ENCODE measurements around the gene DLGAP1.

DLGAP1 gene

DNA sequence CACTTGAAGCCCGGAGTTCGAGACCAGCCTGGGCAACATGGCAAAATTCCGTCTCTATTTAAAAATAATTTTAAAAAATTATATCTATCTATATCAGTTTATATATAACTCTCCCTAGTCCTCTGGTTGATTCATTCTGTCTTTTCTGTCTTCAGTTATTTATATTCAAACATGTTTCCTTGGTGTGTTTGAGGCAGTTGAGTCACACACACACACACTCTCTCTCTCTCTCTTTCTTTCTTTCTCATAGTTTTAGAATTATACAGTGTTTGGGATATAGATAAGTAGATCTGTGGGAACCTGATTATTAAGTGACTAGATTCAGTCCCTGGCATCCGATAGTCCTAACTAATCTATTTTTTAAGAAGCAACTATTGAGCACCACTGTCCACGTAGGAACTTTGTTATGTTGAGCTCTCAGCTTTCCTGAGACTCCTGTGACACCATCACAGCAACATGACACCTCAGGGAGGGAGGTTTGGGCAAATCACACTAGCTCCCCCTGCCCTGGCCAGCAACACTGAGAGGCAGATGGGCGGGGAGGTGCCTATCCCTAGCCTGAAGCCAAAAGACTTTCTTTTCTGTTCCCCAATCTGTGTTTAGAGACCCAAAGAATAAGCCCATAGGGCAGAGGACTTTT lies 482.7 kb downstream of the DLGAP1 start:
- no peak overlapping the region for H3K27ac ChIP-seq (ENCODE audit: low read length)
- H3K4me3 ChIP-seq (ENCODE audit: low read length): no peak overlapping the region
- no peaks in the 10 kb centered on the region for H3K9me3 ChIP-seq (ENCODE audit: insufficient read depth, low read length)
- TF ChIP-seq, protein P1, sequence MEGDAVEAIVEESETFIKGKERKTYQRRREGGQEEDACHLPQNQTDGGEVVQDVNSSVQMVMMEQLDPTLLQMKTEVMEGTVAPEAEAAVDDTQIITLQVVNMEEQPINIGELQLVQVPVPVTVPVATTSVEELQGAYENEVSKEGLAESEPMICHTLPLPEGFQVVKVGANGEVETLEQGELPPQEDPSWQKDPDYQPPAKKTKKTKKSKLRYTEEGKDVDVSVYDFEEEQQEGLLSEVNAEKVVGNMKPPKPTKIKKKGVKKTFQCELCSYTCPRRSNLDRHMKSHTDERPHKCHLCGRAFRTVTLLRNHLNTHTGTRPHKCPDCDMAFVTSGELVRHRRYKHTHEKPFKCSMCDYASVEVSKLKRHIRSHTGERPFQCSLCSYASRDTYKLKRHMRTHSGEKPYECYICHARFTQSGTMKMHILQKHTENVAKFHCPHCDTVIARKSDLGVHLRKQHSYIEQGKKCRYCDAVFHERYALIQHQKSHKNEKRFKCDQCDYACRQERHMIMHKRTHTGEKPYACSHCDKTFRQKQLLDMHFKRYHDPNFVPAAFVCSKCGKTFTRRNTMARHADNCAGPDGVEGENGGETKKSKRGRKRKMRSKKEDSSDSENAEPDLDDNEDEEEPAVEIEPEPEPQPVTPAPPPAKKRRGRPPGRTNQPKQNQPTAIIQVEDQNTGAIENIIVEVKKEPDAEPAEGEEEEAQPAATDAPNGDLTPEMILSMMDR (IDR thresholded peaks at IDR 0.05; ENCODE audit: low read depth, low read length): no peak
- TF ChIP-seq EZH2phosphoT487 (IDR thresholded peaks at IDR 0.05; ENCODE audit: low read depth): no peak
- peaks cover 12% of the 10 kb centered on the region; the same call in 1 of the 2 replicates for H3K27me3 ChIP-seq (ENCODE audit: low read depth, low read length)
- no peaks in the 10 kb centered on the region for H3K4me1 ChIP-seq (ENCODE audit: low read length)
- H3K4me2 ChIP-seq (ENCODE audit: low read length): no peak overlapping the region
- H3K36me3 ChIP-seq (replicated peaks; ENCODE audit: low read depth, low read length): no peaks in the 10 kb centered on the region
- H2AFZ ChIP-seq (ENCODE audit: low read depth, low read length): no peak overlapping the region
- H3K79me2 ChIP-seq (ENCODE audit: low read length): no peaks in the 10 kb centered on the region
- H4K20me1 ChIP-seq (ENCODE audit: insufficient read depth, low read length): no peaks in the 10 kb centered on the region
- no peak overlapping the region for H3K9ac ChIP-seq (ENCODE audit: low read length)

- Histone ChIP-seq H3K36me3 (replicated peaks; ENCODE audit: low read depth, low read length) (no peaks in the 10 kb centered on the region), H3K79me2 (ENCODE audit: low read length) (no peaks in the 10 kb centered on the region), H3K4me2 (ENCODE audit: low read length) (no peak overlapping the region), H3K4me1 (ENCODE audit: low read length) (no peaks in the 10 kb centered on the region), H3K9ac (ENCODE audit: low read length) (no peak overlapping the region), H3K27ac (ENCODE audit: low read length) (no peak overlapping the region), H4K20me1 (ENCODE audit: insufficient read depth, low read length) (no peaks in the 10 kb centered on the region), H2AFZ (ENCODE audit: low read depth, low read length) (no peak overlapping the region), H3K27me3 (ENCODE audit: low read depth, low read length) (peaks cover 20% of the 10 kb centered on the region), H3K4me3 (ENCODE audit: low read length) (no peak overlapping the region), H3K9me3 (ENCODE audit: insufficient read depth, low read length) (no peaks in the 10 kb centered on the region)
- TF ChIP-seq EZH2phosphoT487 (IDR thresholded peaks at IDR 0.05; ENCODE audit: low read depth): no peak
Measured at GRCh38 chr18:3970929-3971328, 484.2 kb downstream of the DLGAP1 start.

DNA sequence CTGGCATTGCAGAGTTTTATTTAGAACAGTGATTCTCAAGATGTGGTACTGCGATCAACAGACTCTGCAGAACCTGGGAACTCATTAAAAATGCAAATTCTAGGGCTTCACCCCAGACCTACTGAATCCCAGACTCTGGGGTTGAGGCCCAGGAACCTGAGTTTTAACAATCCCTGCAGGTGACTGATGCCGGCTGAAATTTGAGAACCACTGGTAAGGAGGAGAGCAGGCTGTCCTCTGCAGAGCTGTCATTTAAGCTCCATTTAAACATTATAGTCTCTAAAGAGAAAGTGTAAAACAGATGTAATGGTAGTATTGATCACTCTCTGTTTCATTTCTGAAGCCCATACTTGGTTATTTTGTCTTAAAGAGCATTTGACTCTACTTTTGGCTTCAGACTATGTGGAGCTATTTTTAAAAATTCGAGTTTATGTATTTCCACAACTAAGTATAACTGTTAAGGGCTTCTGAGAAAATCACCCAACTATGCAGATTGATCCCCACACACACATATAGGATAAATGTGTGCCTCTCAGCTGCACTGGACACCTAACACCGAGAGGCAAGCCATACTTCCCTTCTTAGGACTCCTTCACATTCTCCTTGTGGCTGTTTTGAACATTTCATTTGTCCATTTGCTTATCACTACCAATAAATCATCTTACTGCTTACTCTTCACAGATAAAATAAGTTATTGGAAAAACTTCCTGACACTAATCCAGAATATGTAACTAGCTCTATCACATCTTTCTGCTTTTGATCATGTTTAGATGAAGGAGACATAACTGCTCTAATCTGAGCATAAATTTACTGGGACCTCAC lies 487.5 kb downstream of the DLGAP1 start:
- no peaks in the 10 kb centered on the region for H3K4me1 ChIP-seq (ENCODE audit: low read length)
- H3K79me2 ChIP-seq (ENCODE audit: low read length): no peaks in the 10 kb centered on the region
- no peak overlapping the region for H2AFZ ChIP-seq (ENCODE audit: low read depth, low read length)
- no peaks in the 10 kb centered on the region for H4K20me1 ChIP-seq (ENCODE audit: insufficient read depth, low read length)
- no peaks in the 10 kb centered on the region for H3K36me3 ChIP-seq (replicated peaks; ENCODE audit: low read depth, low read length)
- H3K27me3 ChIP-seq (ENCODE audit: low read depth, low read length): peaks cover 20% of the 10 kb centered on the region
- no peak overlapping the region for H3K9ac ChIP-seq (ENCODE audit: low read length)
- TF ChIP-seq, protein P1 (IDR thresholded peaks at IDR 0.05; ENCODE audit: low read depth, low read length): no peak
- TF ChIP-seq EZH2phosphoT487 (IDR thresholded peaks at IDR 0.05; ENCODE audit: low read depth): no peak
- H3K4me3 ChIP-seq (ENCODE audit: low read length): no peak overlapping the region
- H3K27ac ChIP-seq (ENCODE audit: low read length): no peak overlapping the region
- H3K4me2 ChIP-seq (ENCODE audit: low read length): no peak overlapping the region
- H3K9me3 ChIP-seq (ENCODE audit: insufficient read depth, low read length): no peaks in the 10 kb centered on the region

DNA sequence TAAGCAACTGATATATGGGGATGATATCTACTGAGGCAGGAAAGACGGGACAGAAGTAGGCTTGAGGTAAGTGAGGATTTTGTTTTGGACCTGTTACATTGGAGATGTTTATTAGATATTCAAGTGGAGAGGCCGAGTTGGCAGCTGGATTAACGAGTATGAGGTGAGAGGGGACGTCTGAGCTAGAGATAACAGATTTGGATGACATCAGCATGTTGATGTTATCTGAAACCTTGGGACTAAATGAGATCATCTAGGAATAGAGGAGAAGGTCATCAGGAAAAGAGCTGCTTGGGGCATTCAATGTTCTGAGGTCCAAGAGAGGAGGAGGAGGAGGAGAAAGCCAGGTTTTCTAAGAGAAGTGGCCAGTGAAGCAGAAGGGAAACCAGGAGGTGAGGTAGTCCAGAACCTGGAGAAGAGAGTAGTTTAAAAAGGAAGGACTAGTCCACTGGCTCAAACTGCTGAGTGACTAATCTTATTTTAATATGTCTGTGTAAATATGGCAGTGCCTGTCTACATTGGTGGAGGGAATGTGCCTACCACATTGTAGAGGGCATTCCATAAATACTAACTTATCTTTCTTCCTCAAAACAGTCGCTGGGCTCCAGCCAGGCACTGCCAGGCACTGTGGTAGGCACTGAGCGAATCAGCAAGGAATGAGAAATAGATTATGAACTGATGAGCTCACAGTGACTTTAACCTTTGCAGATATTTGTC lies 488.3 kb downstream of the DLGAP1 start:
- H3K9ac ChIP-seq (ENCODE audit: low read length): no peak overlapping the region
- no peaks in the 10 kb centered on the region for H3K79me2 ChIP-seq (ENCODE audit: low read length)
- no peaks in the 10 kb centered on the region for H3K4me1 ChIP-seq (ENCODE audit: low read length)
- no peak overlapping the region for H3K4me2 ChIP-seq (ENCODE audit: low read length)
- no peaks in the 10 kb centered on the region for H3K9me3 ChIP-seq (ENCODE audit: insufficient read depth, low read length)
- H3K4me3 ChIP-seq (ENCODE audit: low read length): no peak overlapping the region
- H2AFZ ChIP-seq (ENCODE audit: low read depth, low read length): no peak overlapping the region
- H4K20me1 ChIP-seq (ENCODE audit: insufficient read depth, low read length): no peaks in the 10 kb centered on the region
- H3K27ac ChIP-seq (ENCODE audit: low read length): no peak overlapping the region
- H3K27me3 ChIP-seq (ENCODE audit: low read depth, low read length): peaks cover 18% of the 10 kb centered on the region
- no peak for TF ChIP-seq EZH2phosphoT487 (IDR thresholded peaks at IDR 0.05; ENCODE audit: low read depth)
- TF ChIP-seq, protein P1 (IDR thresholded peaks at IDR 0.05; ENCODE audit: low read depth, low read length): no peak
- no peaks in the 10 kb centered on the region for H3K36me3 ChIP-seq (replicated peaks; ENCODE audit: low read depth, low read length)
